GM23338 (cell line): ENCODE results near the gene GNS. TPM values are rescaled to one million over a fixed set of nuclear protein-coding genes. Genes with fewer than 3 reads are reported as not detected.

Experiments
- ATAC-seq: fragments of 200-7000 bp; cut with Tn5 transposase; 3 replicates; pipeline ENCODE4 v1.9.1; 2020
- DNase-seq: peaks from one replicate; pipeline ENCODE4 v3.0.0-alpha.2; 2015; ENCODE audit warnings: low spot score
- H2AFZ ChIP-seq: fragments of 200-600 bp; sonication (generic); 2 replicates; pipeline ENCODE4 v1.8.0; 2016; ENCODE audit warnings: antibody characterized with exemption, mild to moderate bottlenecking, moderate library complexity
- H3F3A ChIP-seq: fragments of 200-600 bp; sonication (generic); replicated peaks from 2 replicates; pipeline ENCODE4 v1.8.0; 2017; ENCODE audit warnings: antibody characterized with exemption, mixed run types, low read depth
- H3K27ac ChIP-seq: fragments of 200-600 bp; sonication (generic); 2 replicates; pipeline ENCODE4 v1.6.1; 2016; ENCODE audit warnings: low read depth
- H3K27me3 ChIP-seq: fragments of 200-600 bp; sonication (generic); 2 replicates; pipeline ENCODE4 v1.8.0; 2016; ENCODE audit warnings: mild to moderate bottlenecking, mixed run types, moderate library complexity; ENCODE audit not compliant: insufficient read depth
- H3K36me3 ChIP-seq: fragments of 200-600 bp; sonication (generic); 2 replicates; pipeline ENCODE4 v1.8.0; 2016; ENCODE audit warnings: mild to moderate bottlenecking; ENCODE audit not compliant: insufficient read depth
- H3K4me1 ChIP-seq: fragments of 200-600 bp; sonication (generic); 2 replicates; pipeline ENCODE4 v1.8.0; 2016; ENCODE audit warnings: mild to moderate bottlenecking, moderate library complexity; ENCODE audit not compliant: insufficient read depth
- H3K4me2 ChIP-seq: fragments of 200-600 bp; sonication (generic); 2 replicates; pipeline ENCODE4 v1.7.1; 2017; ENCODE audit warnings: mixed run types
- H3K4me3 ChIP-seq: fragments of 200-600 bp; sonication (generic); 2 replicates; pipeline ENCODE4 v1.6.1; 2016; ENCODE audit warnings: mixed run types
- H3K79me2 ChIP-seq: fragments of 200-600 bp; sonication (generic); replicated peaks from 2 replicates; pipeline ENCODE4 v1.8.0; 2017; ENCODE audit warnings: mild to moderate bottlenecking; ENCODE audit not compliant: insufficient read depth
- H3K9me2 ChIP-seq: fragments of 200-600 bp; sonication (generic); 2 replicates; pipeline ENCODE4 v1.8.0; 2017; ENCODE audit not compliant: insufficient read depth
- H4K20me1 ChIP-seq: fragments of 200-600 bp; sonication (generic); replicated peaks from 2 replicates; pipeline ENCODE4 v1.8.0; 2017; ENCODE audit warnings: mild to moderate bottlenecking; ENCODE audit not compliant: insufficient read depth
- H3K27ac Mint-ChIP-seq: 2 replicates; pipeline ENCODE4 v1.8.0; 2020; ENCODE audit warnings: inconsistent platforms, mild to moderate bottlenecking, moderate library complexity, mixed read lengths
- H3K27me3 Mint-ChIP-seq: 3 replicates; pipeline ENCODE4 v1.8.0; 2022; ENCODE audit warnings: low read depth, mild to moderate bottlenecking, moderate library complexity, mixed read lengths, inconsistent platforms; ENCODE audit not compliant: insufficient read depth, poor library complexity
- H3K36me3 Mint-ChIP-seq: 3 replicates; pipeline ENCODE4 v1.8.0; 2021; ENCODE audit warnings: low read depth, mild to moderate bottlenecking, inconsistent platforms, moderate library complexity, mixed read lengths
- H3K4me1 Mint-ChIP-seq: 3 replicates; pipeline ENCODE4 v1.8.0; 2020; ENCODE audit warnings: mild to moderate bottlenecking, inconsistent platforms, mixed read lengths
- H3K4me3 Mint-ChIP-seq: 3 replicates; pipeline ENCODE4 v1.8.0; 2021; ENCODE audit warnings: moderate library complexity, mild to moderate bottlenecking, inconsistent platforms, mixed read lengths
- H3K9me3 Mint-ChIP-seq: 3 replicates; pipeline ENCODE4 v1.8.0; 2020; ENCODE audit warnings: moderate library complexity, mild to moderate bottlenecking, inconsistent platforms, mixed read lengths
- CREB1 ChIP-seq: fragments of 250-450 bp; sonication (Bioruptor Pico); IDR thresholded peaks from 2 replicates; pipeline ENCODE4 v1.5.0; 2020; ENCODE audit warnings: low read depth, mild to moderate bottlenecking, moderate library complexity
- CTCF ChIP-seq, 2 experiments: fragments of 200-600 bp in 1 of 2; sonication (generic) in 1 of 2; conservative IDR thresholded peaks; 2 replicates each; pipeline versions ENCODE4 v1.5.1 to v1.6.1; 2016 to 2017; ENCODE audit warnings: antibody characterized with exemption in 2 of 2, low read depth in 2 of 2, mild to moderate bottlenecking in 2 of 2, moderate library complexity in 1 of 2
- EZH2phosphoT487 ChIP-seq: fragments of 200-600 bp; sonication (generic); IDR thresholded peaks from one replicate; pipeline ENCODE4 v1.8.1; 2018; ENCODE audit warnings: antibody characterized with exemption; ENCODE audit not compliant: unreplicated experiment
- JUNB ChIP-seq: IDR thresholded peaks from one replicate; pipeline ENCODE4 v1.6.1; 2016; ENCODE audit warnings: antibody characterized with exemption; ENCODE audit not compliant: unreplicated experiment
- NANOG ChIP-seq: IDR thresholded peaks from 2 replicates; pipeline ENCODE4 v1.6.1; 2016; ENCODE audit warnings: antibody characterized with exemption, borderline replicate concordance
- POLR2AphosphoS5 ChIP-seq: IDR thresholded peaks from 2 replicates; pipeline ENCODE4 v1.6.1; 2016; ENCODE audit warnings: antibody characterized with exemption, low read depth
- REST ChIP-seq: IDR thresholded peaks from one replicate; pipeline ENCODE4 v1.6.1; 2018; ENCODE audit warnings: antibody characterized with exemption; ENCODE audit not compliant: unreplicated experiment
- STAT1 ChIP-seq: IDR thresholded peaks from one replicate; pipeline ENCODE4 v1.6.1; 2016; ENCODE audit warnings: antibody characterized with exemption; ENCODE audit not compliant: unreplicated experiment
- ZNF114 ChIP-seq: fragments of 250-450 bp; sonication (Bioruptor Pico); IDR thresholded peaks from 2 replicates; pipeline ENCODE4 v1.5.0; 2020; ENCODE audit warnings: mild to moderate bottlenecking, moderate library complexity
- ZNF331 ChIP-seq: fragments of 250-450 bp; sonication (Bioruptor Pico); IDR thresholded peaks from 2 replicates; pipeline ENCODE4 v1.5.0; 2020; ENCODE audit warnings: low read depth, mild to moderate bottlenecking, moderate library complexity
- ZNF462 ChIP-seq: fragments of 250-450 bp; sonication (Bioruptor Pico); IDR thresholded peaks from 2 replicates; pipeline ENCODE4 v1.5.0; 2020; ENCODE audit warnings: mild to moderate bottlenecking, moderate library complexity
- polyA plus RNA-seq: library from polyadenylated mRNA; unstranded; fragments of >200 nt; fragmentation: Nextera tagmentation; extraction: Ambion mirVana; gene quantifications from 2 replicates; pipeline ENCODE4 v1.2.1, GENCODE V29; 2016
- total RNA-seq: library from RNA; depleted of rRNA; stranded (reverse); fragments of >200 nt; shearing (Covaris generic); gene quantifications from 2 replicates; pipeline ENCODE4 v1.2.3, GENCODE V29; 2014

Gene GNS
- total and polyA plus RNA-seq, 2 experiments from 2014 or later, result 12.3 to 34.9 TPM

DNA sequence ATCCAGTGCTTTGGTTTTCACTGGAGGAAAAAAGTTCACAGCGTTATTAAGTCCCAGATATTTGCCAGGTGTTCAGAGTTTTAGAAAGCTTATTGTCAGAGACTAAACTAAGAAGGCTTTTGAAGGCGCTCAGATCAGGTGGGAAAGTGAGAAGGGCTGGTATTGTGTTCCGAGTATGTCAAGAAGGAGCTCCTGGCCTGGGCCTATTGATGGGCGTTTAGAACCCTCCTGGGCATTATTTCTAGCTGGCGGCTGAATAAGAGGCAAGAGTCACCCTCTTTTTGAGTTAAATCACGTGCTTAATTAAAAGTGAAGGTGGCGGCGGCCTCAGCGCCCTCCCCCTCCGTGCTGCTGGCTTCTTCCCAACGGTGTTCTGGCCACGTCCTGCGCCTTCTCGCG is 20.9 kb upstream of the GNS start:
- ATAC-seq (peak; percentile 32), DNase-seq (no peak)
- Histone ChIP-seq H3K4me3 (peak overlapping the region; percentile 70), H3K79me2 (no peaks in the 10 kb centered on the region), H3K36me3 (no peaks in the 10 kb centered on the region), H3K4me1 (peaks cover 16% of the 10 kb centered on the region), H3K4me2 (peak overlapping the region; percentile 95), H3K27ac (no peak overlapping the region), H2AFZ (peak overlapping the region; percentile 99), H3F3A (peaks cover 8% of the 10 kb centered on the region), H3K27me3 (peaks cover 52% of the 10 kb centered on the region), H3K9me2 (no peaks in the 10 kb centered on the region), H4K20me1 (no peaks in the 10 kb centered on the region; the same call in 1 of the 2 replicates)
- Mint-ChIP-seq H3K4me3 (peak overlapping the region; percentile 74), H3K4me1 (peaks cover 13% of the 10 kb centered on the region), H3K27ac (no peak overlapping the region), H3K36me3 (no peaks in the 10 kb centered on the region; the same call in 1 of the 3 replicates), H3K9me3 (peaks cover 10% of the 10 kb centered on the region; the same call in 2 of the 3 replicates), H3K27me3 (peaks cover 31% of the 10 kb centered on the region)
- TF ChIP-seq REST (no peak), STAT1 (no peak), CTCF (conservative IDR thresholded peaks at IDR 0.05; ENCODE audit: low read depth in 2 of 2) (no peak), CREB1 (no peak), POLR2AphosphoS5 (no peak), JUNB (no peak), EZH2phosphoT487 (no peak), ZNF331 (no peak), ZNF462 (CRISPR knock-in tag) (no peak), ZNF114 (CRISPR knock-in tag) (no peak), NANOG (no peak)
